Gastrocnemius medialis (tissue), 4 donors: ENCODE measurements around the gene FAM222B. TPM values are rescaled to one million over a fixed set of nuclear protein-coding genes. Genes with fewer than 3 reads are reported as not detected.
A peak's percentile ranks its signal among the peaks of the same experiment; 100 is the strongest.
"Not testable (repeated sequence)": the region's sequence is repeated elsewhere in the genome, so short reads cannot be mapped to it uniquely, and the experiment has no call there.

Source experiments
- ATAC-seq, 2 donors: fragments of 150-250 bp; one replicate each; pipeline ENCODE4 v1.9.1; 2016
- DNase-seq, 2 donors: peaks; one replicate each; pipeline ENCODE4 v3.0.0-alpha.2; 2019
- H3K27ac ChIP-seq, 4 donors: fragments of 200-600 bp; sonication (generic); 1 replicate in 1 of 4; 2 replicates in 3 of 4; pipeline ENCODE4 v1.5.1; 2016 to 2018; ENCODE audit warnings: mild to moderate bottlenecking in 2 of 4, moderate library complexity in 1 of 4
- H3K27me3 ChIP-seq, 3 donors: fragments of 200-600 bp; sonication (generic) in 2 of 3; 1 replicate in 1 of 3; 2 replicates in 2 of 3; pipeline versions ENCODE4 v1.5.1 to v1.6.0; 2016 to 2019; ENCODE audit warnings: mild to moderate bottlenecking in 1 of 3, moderate library complexity in 1 of 3
- H3K36me3 ChIP-seq, 2 donors: fragments of 200-600 bp; sonication (generic) in 1 of 2; one replicate each; pipeline ENCODE4 v1.5.1; 2017 to 2018
- H3K4me1 ChIP-seq, 2 donors: fragments of 200-600 bp; sonication (generic) in 1 of 2; one replicate each; pipeline ENCODE4 v1.5.1; 2016 to 2017; ENCODE audit warnings: mild to moderate bottlenecking in 2 of 2
- H3K4me3 ChIP-seq, 4 donors: fragments of 200-600 bp; sonication (generic) in 3 of 4; 1 replicate in 1 of 4; 2 replicates in 3 of 4; pipeline ENCODE4 v1.5.1; 2016 to 2019; ENCODE audit warnings: mild to moderate bottlenecking in 2 of 4
- H3K9me3 ChIP-seq, 3 donors: fragments of 200-600 bp; sonication (generic) in 2 of 3; 1 replicate in 1 of 3; 2 replicates in 2 of 3; pipeline ENCODE4 v1.5.1; 2016 to 2019
- CTCF ChIP-seq, 5 experiments: fragments of 450-650 bp in 3 of 5; fragments of 200-600 bp in 2 of 5; sonication (generic) in 2 of 5; IDR thresholded peaks in 4 of 5; conservative IDR thresholded peaks in 1 of 5; 1 replicate in 4 of 5; 2 replicates in 1 of 5; pipeline ENCODE4 v1.5.1; 2016 to 2019; ENCODE audit warnings: antibody characterized with exemption in 5 of 5, mild to moderate bottlenecking in 3 of 5, moderate library complexity in 3 of 5
- POLR2A ChIP-seq, 2 donors: fragments of 450-650 bp; IDR thresholded peaks; one replicate each; pipeline ENCODE4 v1.6.1; 2017; ENCODE audit warnings: antibody characterized with exemption in 2 of 2, mild to moderate bottlenecking in 2 of 2, moderate library complexity in 2 of 2
- in situ Hi-C, 4 donors: fragments of 200-750 bp; cut with MboI; loops; one replicate each; pipeline versions ENCODE4 v1.15.0 to v1.8.0; 2017; ENCODE audit warnings: low sequenced_read_pairs in 4 of 4
- intact Hi-C: fragments of 100-400 bp; cut with DNase I; formaldehyde crosslinking; loops from one replicate; pipeline ENCODE4 v1.15.1; 2023; ENCODE audit warnings: low total_unique reads
- total RNA-seq, 4 donors: library from RNA; depleted of rRNA; stranded (reverse); fragments of >200 nt; gene quantifications; one replicate each; pipeline versions ENCODE4 v1.1.0 to v1.2.3, GENCODE V29; 2016

Gene FAM222B
- total RNA-seq, 4 donors from 2014 or later: 36.2 to 82.6 (median 66.8) TPM

- ATAC-seq: peak; percentile 31 to 63
- no peak for TF ChIP-seq CTCF (IDR thresholded peaks at IDR 0.05 in 4 of 5, conservative IDR thresholded peaks at IDR 0.05 in 1 of 5)
- peak in 1 of 2 donors; percentile 59 for TF ChIP-seq POLR2A (IDR thresholded peaks at IDR 0.05)
These were observed 34.5 kb downstream of the FAM222B start for GRCh38 chr17:28807925-28808634.

GRCh38 chr17:28796062-28796461, 46.5 kb downstream of the FAM222B start:
- no peaks in the 10 kb centered on the region for H3K36me3 ChIP-seq
- H3K4me1 ChIP-seq: peaks cover 20 to 25% of the 10 kb centered on the region in 2 donors
- DNase-seq: no peak
- intact Hi-C loops: no loop called here
- H3K27ac ChIP-seq: no peak overlapping the region
- in situ Hi-C loops: no loop called here
- no peak for ATAC-seq
- no peaks in the 10 kb centered on the region for H3K9me3 ChIP-seq
- TF ChIP-seq CTCF (IDR thresholded peaks at IDR 0.05 in 4 of 5, conservative IDR thresholded peaks at IDR 0.05 in 1 of 5) (no peak), POLR2A (IDR thresholded peaks at IDR 0.05) (no peak)
- H3K4me3 ChIP-seq: no peak overlapping the region
- no peaks in the 10 kb centered on the region for H3K27me3 ChIP-seq

More at GRCh38 chr17:28807925-28808634, 34.5 kb downstream of the FAM222B start:
- no peaks in the 10 kb centered on the region for H3K27me3 ChIP-seq
- H3K27ac ChIP-seq: peak overlapping the region; percentile 93 to 94 (median 94)
- H3K9me3 ChIP-seq: no peaks in the 10 kb centered on the region
- peaks cover 43 to 53% of the 10 kb centered on the region in 2 donors for H3K4me1 ChIP-seq
- intact Hi-C loops: loop anchor here (5.0 kb wide), 1 partner anchor 46 kb away; no protein-coding TSS in a partner anchor
- peak overlapping the region; percentile 2 to 21 (median 9) for H3K4me3 ChIP-seq
- in situ Hi-C loops: no loop called here
- peaks cover 0 to 20% of the 10 kb centered on the region in 2 donors for H3K36me3 ChIP-seq
- peak; percentile 37 to 40 for DNase-seq

GRCh38 chr17:28794846-28795441, 47.6 kb downstream of the FAM222B start:
- in situ Hi-C loops, H3K9me3 ChIP-seq, H3K27me3 ChIP-seq, H3K36me3 ChIP-seq, H3K27ac ChIP-seq, DNase-seq, H3K4me3 ChIP-seq: not testable (repeated sequence)
- intact Hi-C loops: loop anchor here (2.0 kb wide), 1 partner anchor 18 kb away; no protein-coding TSS in a partner anchor
- peaks cover 20 to 25% of the 10 kb centered on the region in 2 donors for H3K4me1 ChIP-seq
- ATAC-seq: peak in 1 of 2 donors; percentile 61

GRCh38 chr17:28792877-28793661, 49.5 kb downstream of the FAM222B start:
- Histone ChIP-seq H3K9me3 (no peaks in the 10 kb centered on the region), H3K4me3 (no peak overlapping the region), H3K4me1 (peaks cover 20 to 25% of the 10 kb centered on the region in 2 donors), H3K27me3 (no peaks in the 10 kb centered on the region), H3K27ac (no peak overlapping the region), H3K36me3 (no peaks in the 10 kb centered on the region)
- no peak for ATAC-seq
- no peak for DNase-seq
- no peak for TF ChIP-seq POLR2A (IDR thresholded peaks at IDR 0.05)
- no peak for TF ChIP-seq CTCF (IDR thresholded peaks at IDR 0.05 in 4 of 5, conservative IDR thresholded peaks at IDR 0.05 in 1 of 5)
- intact Hi-C loops (no loop called here), in situ Hi-C loops (no loop called here)

GRCh38 chr17:28788100-28788499, 54.5 kb downstream of the FAM222B start:
- ATAC-seq: no peak
- Histone ChIP-seq H3K27me3 (no peaks in the 10 kb centered on the region), H3K27ac (no peak overlapping the region), H3K9me3 (no peaks in the 10 kb centered on the region), H3K4me3 (no peak overlapping the region), H3K36me3 (no peaks in the 10 kb centered on the region), H3K4me1 (no peaks in the 10 kb centered on the region)
- in situ Hi-C loops: no loop called here
- intact Hi-C loops: no loop called here
- DNase-seq: no peak
- no peak for TF ChIP-seq POLR2A (IDR thresholded peaks at IDR 0.05)
- no peak for TF ChIP-seq CTCF (IDR thresholded peaks at IDR 0.05 in 4 of 5, conservative IDR thresholded peaks at IDR 0.05 in 1 of 5)
